DLD1 (cell line): Measurements from ENCODE around the gene RAPH1.
"Not testable (repeated sequence)": the region's sequence is repeated elsewhere in the genome, so short reads cannot be mapped to it uniquely, and the experiment has no call there.

ENCODE experiments used
- in situ Hi-C: cut with HindIII; loops from 2 replicates; pipeline ENCODE4 v1.10.0; 2017; ENCODE audit warnings: low sequenced_read_pairs

Gene RAPH1

DNA sequence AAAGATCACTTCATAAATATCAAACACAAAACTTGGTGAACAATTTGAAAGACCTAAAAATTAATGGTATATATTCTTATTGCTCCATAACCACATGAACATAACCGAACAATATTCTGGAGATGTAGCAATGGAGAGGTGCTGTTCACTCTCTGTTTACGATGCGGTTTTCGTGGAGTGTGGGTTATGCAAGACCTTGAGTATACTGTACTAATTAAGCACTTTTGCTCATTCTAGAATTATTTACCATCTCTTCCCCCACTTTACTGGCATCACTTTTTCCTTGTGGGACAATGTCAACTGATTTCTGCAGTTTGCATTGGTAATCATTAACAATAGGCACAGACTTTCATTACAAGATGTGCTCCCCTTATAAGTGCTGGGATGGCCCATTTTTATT lies 97.6 kb downstream of the RAPH1 start:
- in situ Hi-C loops = no loop called here

DNA sequence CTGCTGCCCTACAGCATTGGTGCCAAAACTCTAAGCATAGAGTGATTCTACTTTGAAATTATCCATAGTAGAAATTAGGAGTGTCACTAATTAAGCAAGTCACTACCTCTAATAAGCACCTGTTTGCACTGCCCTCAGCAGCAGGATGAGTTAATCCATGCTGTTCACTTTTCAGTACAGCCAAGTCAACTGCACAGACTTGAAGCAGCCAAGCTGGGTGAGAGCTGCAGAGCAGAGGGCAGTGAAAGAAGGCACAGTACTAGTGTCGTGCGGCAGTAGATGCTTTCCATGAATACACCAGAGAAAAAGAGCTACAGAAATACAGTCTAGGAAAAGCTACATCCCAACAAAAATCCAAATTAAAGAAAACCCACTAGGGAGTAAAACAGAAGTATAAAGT lies 98.6 kb downstream of the RAPH1 start:
- in situ Hi-C loops = no loop called here

DNA sequence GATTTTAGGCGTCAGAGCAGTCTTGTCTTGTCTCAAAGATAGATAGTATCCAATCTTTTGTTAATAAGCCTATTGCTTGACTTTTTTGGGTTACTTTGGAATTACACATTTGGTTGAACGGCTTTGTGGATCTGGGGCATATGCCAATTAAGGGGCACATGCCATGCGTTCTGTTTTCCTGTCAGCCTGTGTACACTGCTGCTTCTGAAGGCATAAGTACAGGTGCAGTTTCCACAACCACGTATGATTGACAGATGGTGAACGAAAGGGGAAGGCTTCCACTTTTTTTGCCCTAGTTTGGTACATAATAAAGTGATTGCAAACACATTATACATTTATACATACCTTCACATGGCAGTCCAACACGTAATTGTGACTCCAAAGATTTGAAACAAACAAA lies 102.3 kb downstream of the RAPH1 start:
- in situ Hi-C loops = no loop called here

DNA sequence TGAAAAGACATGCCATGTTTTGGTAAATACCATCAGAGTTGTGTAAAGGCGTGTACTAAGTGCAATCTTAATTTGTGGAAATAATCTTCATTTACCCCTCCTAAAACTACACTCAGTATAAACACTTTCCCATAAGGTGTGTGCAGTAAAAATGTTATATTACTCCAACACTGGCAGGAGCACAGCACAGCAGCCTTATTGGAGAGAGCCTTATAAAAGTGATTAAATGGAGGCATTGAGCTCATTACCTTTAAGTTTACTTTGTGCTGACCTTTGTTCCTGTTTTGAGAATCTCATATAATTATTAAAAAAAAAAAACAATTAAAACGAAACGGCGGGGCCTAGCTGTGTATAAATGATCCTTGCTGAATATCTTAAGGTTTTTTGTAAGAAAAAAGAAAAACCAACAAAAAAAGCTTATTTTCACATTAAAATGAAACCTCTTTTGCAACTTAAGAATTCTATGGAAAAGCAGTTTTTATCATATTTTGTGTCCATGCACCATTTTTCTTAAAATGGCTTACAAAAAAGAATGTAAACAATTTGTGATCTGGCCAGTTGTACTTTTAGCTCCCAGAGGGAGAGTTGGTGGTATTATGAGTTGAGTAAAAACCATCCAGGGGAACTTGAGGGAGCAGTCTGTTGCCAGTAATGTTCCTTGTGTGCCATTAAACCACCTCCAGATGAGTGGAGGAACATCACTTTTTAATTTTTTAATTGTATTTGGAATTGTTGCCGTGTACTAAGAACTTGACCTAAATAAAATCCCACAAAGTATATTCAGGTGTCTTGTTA lies 103.5 kb downstream of the RAPH1 start:
- in situ Hi-C loops = no loop called here

DNA sequence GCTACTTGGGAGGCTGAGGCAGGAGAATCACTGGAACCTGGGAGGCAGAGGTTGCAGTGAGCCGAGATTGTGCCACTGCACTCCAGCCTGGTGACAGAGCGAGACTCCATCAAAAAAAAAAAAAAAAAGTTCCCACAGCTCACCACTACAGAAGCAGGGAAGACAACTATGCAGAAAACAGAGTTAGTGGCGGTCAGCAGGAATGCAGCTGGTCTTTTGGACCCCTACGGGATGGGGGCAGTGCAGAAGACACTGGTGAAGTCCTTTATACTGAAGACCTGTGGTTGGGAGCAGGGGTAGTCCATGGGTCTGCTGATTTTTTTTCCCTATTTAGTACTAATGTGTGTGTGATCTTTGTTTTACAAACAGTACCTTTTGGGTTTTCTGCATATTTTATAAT lies 105.5 kb downstream of the RAPH1 start:
- in situ Hi-C loops = not testable (repeated sequence)

DNA sequence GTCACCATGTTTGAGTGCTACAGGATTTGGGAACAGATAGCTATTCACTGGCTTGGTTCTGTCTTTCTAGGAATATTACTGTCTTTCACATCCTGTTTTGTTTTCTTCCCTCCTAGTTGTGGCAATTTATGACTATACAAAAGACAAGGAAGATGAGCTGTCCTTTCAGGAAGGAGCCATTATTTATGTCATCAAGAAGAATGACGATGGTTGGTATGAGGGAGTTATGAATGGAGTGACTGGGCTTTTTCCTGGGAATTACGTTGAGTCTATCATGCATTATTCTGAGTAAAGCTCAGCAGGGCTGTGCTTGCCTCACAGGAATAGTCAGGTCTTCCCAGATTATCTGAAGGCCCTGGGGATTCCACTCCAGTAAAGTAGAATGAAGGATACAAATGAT lies 108.0 kb downstream of the RAPH1 start:
- in situ Hi-C loops = no loop called here

DNA sequence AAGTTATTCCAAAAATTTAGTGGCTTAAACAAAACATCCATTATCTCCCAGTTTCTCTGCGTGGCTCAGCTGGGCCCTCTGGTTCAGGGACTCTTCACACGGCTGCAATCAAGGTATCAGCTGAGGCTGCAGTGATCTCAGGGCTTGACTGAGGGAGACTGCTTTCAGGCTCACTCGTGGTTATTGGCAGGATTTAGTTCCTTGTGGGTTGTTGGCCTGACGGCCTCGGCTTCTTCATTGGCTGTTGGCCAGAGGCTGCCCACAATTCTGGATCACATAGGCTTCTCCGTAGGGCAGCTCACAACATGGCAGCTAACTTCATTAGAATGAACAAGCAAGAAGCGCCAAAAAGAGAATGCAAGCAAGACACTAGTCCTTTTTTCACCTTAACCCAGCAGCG lies 116.8 kb downstream of the RAPH1 start:
- in situ Hi-C loops = no loop called here

DNA sequence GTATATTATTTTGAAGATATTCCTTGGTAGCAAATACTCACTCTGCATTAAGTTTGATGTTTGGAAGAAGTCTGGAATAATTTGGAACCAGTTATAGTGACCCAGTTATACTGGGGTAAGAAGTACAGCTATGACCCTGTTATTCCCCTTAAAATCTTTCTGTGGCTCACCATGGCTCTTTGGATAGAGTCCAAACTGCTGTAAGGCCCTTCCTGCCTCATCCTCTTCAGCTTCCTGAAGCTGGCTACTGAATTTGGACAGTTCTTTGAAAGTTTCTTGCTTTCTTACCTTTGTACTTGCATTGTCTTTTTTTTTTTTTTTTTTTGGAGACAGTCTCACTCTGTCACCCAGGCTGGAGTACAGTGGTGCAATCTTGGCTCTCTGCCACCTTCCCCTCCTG lies 121.3 kb downstream of the RAPH1 start:
- in situ Hi-C loops = no loop called here

DNA sequence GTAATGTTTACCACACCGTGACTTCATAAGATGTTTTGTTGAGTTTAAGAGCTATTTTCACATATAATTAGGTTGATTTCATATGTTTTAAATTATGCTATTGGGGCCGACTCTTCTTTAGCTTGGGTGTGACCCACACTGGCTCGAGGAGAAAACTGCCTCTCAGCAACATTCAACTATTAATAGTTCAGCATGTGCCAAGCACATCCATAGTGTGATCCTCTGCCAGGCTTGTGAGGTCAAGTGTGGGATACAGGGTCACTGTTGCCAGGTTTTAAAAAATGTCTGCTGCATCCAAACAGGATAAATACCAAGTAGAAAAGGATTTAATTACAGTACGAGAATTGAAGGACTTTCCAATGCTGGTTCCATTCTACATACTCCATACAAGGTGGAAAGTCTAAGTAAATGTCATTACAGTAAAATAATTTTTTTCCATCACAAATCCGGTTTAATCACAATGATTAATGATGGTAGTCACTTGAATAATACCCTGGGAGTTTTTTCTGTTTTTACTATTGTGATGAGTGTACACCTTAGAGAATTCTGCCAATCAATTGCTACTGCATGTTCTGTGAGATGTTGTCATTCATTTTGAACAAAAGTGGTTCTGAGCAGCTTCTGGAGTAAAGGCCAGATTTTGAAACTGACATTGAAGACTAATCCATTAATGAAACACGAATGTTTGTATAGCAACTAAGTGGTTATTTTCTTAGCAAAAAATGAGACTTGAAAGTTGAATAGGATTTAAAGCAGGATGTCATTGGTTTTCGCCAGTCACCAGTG lies 122.4 kb downstream of the RAPH1 start:
- in situ Hi-C loops = no loop called here

DNA sequence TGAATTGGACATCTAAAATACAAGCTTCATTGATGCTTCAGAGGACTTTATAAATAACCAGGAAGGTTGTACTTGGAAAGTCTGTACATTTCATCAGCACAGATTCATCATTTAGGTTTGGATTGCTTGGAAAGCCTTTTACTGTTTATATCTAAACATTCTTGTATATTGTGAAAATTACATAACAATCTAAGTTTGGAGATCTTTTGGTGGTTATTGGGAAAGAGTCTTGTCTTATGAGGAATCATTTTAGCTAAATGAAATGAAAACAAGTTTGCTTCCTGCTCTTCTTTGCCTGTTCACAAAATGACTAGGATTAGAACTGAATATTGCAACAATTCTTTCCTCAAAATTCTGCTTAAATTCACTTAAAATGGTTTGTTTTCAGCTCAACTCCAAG lies 127.6 kb downstream of the RAPH1 start:
- in situ Hi-C loops = no loop called here

DNA sequence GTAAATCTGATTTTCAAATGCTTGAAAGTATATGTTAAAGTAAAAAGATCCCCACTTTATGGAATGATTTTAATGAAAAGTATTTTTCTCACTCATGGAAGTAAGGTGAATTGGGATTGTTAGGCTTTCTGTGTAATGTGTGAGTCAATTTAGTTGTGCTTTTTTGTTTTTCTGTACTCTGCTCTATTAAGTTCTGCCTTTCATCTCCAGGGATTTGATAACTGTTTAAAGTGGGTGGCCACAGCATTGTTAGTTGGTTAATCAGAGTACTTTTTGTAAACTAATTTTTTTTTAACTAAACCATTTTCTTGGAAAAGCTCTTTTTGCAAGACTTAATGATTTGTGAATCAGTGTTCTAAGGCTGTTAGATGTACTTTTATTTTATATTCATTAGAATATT lies 130.1 kb downstream of the RAPH1 start:
- in situ Hi-C loops = no loop called here

DNA sequence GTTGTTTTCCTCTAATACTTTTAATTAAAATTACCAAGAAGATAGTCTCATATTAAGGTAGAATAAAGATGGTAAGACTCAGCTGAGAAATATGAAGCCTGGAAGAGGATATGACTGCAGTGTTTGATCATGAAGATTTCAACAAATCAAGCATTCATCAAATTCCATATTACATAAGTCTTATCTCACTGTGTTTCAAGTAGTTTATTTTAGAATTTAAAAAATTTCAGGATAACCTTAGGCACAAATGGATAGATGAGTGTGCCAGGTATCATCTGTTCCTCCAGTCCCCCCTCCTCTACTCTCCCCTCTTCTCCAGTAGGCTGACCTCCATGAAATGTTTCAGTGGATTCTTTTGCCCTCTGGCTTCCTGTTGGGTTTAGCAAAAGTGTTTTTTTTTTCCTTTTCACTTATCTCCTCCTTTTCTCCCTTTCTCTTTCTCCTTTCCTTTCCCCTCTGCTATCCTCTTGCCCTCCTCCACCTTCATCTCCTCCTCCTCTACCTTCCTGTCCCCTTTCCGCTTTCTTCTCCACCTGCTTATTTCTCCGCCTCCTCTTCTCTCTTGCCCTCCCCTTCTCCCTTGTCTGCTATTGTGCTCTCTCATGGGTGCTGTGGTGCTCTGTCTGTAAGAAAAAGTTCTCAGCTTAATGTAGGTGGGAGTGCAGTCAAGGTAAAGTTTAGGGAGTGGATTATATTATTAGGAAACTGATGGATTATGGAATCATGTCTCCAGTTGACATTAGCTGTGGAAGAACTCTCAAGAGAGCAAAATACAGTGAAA lies 134.1 kb downstream of the RAPH1 start:
- in situ Hi-C loops = no loop called here

DNA sequence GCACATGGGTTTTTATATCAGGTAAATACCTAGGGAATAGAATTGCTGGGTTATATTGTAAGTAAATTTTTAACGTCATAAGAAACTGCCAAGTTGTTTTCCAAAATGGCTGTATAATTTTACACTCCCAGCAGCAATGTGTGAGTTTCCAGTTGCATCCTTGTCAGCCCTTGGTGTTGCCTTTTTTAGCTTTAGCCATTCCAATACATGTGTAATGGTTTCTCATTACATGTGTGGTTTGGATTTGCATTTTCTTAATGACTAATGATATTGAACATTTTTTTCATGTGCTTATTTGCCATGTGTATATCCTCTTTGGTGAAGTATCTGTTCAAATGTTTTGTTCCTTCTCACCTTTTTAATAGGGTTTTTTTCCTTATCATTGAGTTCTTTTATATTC lies 136.1 kb downstream of the RAPH1 start:
- in situ Hi-C loops = no loop called here

DNA sequence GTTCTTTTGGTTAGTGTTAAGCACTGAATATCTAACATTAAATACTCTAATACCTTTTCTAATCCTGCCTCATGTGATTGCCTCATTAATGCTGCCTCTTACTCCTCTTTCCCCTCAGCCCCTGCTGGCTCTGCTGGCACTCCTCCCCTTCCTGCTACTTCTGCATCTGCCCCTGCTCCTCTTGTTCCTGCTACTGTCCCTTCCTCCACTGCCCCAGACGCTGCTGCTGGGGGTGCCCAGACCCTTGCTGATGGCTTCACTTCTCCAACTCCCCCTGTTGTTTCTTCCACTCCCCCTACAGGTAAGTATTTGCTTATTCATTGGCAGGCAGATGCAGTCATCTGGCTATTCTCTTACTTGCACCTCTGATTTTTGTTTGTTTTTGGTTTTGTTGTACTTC lies 138.4 kb downstream of the RAPH1 start:
- in situ Hi-C loops = no loop called here

DNA sequence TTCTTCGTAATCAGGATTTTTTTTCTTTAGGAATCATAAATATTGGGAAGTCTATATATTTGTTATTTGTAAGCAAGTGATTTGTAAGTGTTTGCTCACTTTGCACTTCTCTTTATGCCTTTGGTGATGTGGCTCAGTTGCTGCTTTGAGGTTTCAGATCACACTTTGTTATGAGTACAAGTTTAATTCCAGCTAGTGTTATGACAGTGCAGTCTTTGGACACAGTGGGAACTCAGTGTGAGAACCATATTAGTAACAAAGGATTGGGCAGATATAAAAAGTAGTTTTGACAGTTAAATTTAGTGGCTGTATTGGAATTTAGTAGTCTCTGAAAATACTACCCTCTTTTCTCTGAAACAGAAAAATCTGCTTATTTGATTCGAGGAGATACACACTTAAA lies 139.2 kb downstream of the RAPH1 start:
- in situ Hi-C loops = no loop called here

DNA sequence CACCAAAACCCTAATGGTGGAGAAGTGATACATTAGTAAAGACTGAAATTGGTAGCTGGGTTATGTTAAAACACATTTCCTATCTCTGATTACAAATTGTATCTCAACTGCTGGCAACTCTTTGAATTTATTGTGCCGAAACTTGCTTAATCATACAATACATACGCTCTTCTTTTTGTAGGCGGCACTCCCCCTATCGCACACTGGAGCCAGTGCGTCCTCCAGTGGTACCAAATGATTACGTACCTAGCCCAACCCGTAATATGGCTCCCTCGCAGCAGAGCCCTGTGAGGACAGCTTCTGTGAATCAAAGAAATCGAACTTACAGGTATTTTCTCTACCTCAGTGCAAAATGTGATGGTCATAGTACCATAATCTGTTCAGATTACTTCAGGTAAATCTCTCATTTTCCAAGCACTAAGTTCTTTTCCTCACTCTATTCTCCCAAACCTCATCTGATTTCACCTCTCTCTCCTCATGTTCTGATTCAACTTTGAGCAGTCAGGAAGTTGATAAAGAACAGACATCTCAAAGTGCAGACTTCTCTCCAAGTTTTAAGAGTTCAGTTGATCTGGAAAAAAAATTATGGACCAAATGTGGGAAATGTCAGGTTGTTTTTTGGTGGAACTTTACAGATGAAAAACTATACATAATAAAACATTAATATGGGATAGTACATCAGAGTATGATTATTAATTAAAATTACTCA lies 140.4 kb downstream of the RAPH1 start:
- in situ Hi-C loops = no loop called here

DNA sequence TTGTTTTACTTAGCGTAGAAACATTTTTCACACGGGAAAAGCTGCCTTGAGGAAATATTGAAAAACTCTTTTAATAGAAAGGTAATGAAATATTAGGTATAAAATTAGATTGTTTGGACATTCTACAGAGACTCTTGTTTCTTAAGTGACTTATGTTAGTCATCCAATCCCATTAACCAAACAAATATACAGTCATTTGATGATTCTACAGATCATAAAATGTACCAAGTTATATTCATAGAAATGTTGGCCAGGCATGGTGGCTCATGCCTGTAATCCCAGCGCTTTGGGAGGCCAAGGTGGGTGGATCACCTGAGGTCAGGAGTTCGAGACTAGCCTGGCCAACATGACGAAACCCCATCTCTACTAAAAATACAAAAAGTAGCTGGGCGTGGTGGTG lies 146.9 kb downstream of the RAPH1 start:
- in situ Hi-C loops = not testable (repeated sequence)

DNA sequence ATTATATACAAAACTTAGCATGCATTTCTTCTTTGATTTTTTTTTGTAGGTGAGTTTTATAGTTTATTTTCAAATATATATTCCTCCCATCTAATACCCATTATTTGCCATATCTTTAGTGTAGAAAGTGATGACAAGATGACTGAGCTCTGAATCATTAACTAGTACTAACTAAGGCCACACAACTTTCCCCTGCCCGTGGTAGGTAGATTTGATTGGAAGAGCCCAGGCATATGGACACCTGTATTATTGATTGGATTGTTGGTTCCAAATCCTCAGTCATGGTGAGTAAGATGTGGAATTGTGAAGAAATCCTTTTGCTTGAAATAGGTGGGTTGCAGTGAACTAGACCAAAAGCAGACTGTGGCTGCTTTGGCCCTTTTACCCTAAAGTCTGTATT lies 152.1 kb downstream of the RAPH1 start:
- in situ Hi-C loops = no loop called here

DNA sequence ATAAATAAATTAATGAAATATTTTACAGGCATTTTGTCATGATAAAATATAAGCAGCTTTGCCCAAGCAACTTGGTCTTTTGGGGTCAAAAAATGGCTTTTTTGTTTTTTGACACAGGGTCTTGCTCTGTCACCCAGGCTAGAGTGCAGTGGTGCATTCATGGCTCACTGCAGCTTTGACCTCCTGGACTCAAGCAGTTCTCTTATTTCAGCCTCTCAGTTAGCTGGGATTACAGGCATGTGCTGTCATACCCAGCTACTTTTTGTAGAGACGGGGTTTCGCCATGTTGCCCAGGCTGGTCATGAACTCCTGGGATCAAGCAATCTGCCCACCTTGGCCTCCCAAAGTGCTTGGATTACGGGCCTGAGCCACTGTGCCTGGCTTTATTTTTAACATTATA lies 155.9 kb downstream of the RAPH1 start:
- in situ Hi-C loops = no loop called here

DNA sequence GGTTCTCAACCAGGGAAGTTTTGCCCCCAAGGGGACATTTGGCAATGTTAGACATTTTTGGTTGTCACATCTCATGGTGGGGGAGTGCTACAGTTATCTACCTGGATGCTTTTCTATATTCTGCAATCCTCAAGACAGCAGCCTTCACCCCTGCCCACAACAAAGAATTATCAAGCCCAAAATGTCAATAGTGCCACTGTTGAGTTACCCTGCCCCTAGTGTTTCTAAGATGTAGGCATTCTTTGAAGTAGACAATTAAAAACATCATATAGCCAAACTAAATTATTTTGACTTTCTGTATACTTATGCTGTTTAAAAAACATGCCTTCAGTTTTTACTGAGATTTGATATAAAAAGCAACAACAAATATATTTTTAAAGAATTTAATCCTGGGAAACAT lies 158.9 kb downstream of the RAPH1 start:
- in situ Hi-C loops = no loop called here

DNA sequence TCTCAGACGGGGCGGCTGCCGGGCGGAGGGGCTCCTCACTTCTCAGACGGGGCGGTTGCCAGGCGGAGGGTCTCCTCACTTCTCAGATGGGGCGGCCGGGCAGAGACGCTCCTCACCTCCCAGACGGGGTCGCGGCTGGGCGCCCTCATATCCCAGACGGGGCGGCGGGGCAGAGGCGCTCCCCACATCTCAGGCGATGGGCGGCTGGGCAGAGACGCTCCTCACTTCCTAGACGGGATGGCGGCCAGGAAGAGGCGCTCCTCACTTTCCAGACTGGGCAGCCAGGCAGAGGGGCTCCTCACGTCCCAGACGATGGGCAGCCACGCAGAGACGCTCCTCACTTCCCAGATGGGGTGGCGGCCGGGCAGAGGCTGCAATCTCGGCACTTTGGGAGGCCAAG lies 162.4 kb downstream of the RAPH1 start:
- in situ Hi-C loops = not testable (repeated sequence)
